HEK293 (cell line): ENCODE results near the gene ZNF236.

Experiments used
- CTCF ChIA-PET: fragments of 350-600 bp; formaldehyde crosslinking; extraction: SDS; loops from one replicate; lab custom pipeline; 2021; ENCODE audit warnings: antibody characterized with exemption; lab: Yijun Ruan, JAX
- POLR2A ChIA-PET: fragments of 300-600 bp; formaldehyde crosslinking; extraction: SDS; loops from one replicate; lab custom pipeline; 2020; ENCODE audit warnings: antibody characterized with exemption, inconsistent platforms; lab: Yijun Ruan, JAX
- H3K27ac ChIP-seq: fragments of 200-500 bp; sonication (Bioruptor generic); 2 replicates; pipeline ENCODE4 v1.5.1; 2014; ENCODE audit warnings: low read depth, low read length, control low read depth, inconsistent platforms; ENCODE audit errors: extremely low read depth
- H3K36me3 ChIP-seq, 2 experiments: fragments of 200-500 bp in 1 of 2; sonication (Bioruptor generic) in 1 of 2; 1 replicate in 1 of 2; 2 replicates in 1 of 2; pipeline ENCODE4 v1.5.1; 2014 to 2017; ENCODE audit warnings: inconsistent platforms in 2 of 2, low read length in 2 of 2; ENCODE audit not compliant: control insufficient read depth in 2 of 2, insufficient read depth in 1 of 2
- H3K4me1 ChIP-seq: fragments of 200-500 bp; sonication (Bioruptor generic); 2 replicates; pipeline ENCODE4 v1.5.1; 2014; ENCODE audit warnings: mild to moderate bottlenecking, low read length, inconsistent platforms; ENCODE audit not compliant: control insufficient read depth, insufficient read depth
- H3K4me3 ChIP-seq: 2 replicates; pipeline ENCODE4 v1.5.1; 2011; ENCODE audit warnings: low read depth, mild to moderate bottlenecking, control low read depth, low read length, moderate library complexity
- H3K9me3 ChIP-seq: fragments of 200-500 bp; sonication (Bioruptor generic); 2 replicates; pipeline ENCODE4 v1.5.1; 2014; ENCODE audit warnings: low read depth, low read length, inconsistent platforms; ENCODE audit not compliant: control insufficient read depth, insufficient read depth
- BCL11B ChIP-seq: fragments of 450-650 bp; formaldehyde crosslinking; IDR thresholded peaks from 2 replicates; pipeline ENCODE4 v1.5.1; 2016; ENCODE audit warnings: low read depth, missing biosample characterization, missing genetic modification characterization
- BCL6B ChIP-seq: fragments of 450-650 bp; formaldehyde crosslinking; IDR thresholded peaks from 2 replicates; pipeline ENCODE4 v1.5.1; 2017; ENCODE audit warnings: missing biosample characterization, missing genetic modification characterization
- CTCF ChIP-seq: fragments of 450-650 bp; formaldehyde crosslinking; IDR thresholded peaks from 2 replicates; pipeline ENCODE4 v1.5.1; 2016; ENCODE audit warnings: missing biosample characterization, missing genetic modification characterization
- SCRT2 ChIP-seq: fragments of 450-650 bp; formaldehyde crosslinking; IDR thresholded peaks from 2 replicates; pipeline ENCODE4 v1.5.1; 2016; ENCODE audit warnings: missing biosample characterization, missing genetic modification characterization
- SP2 ChIP-seq: fragments of 450-650 bp; formaldehyde crosslinking; IDR thresholded peaks from 2 replicates; pipeline ENCODE4 v1.5.1; 2016; ENCODE audit warnings: missing biosample characterization, missing genetic modification characterization
- SP7 ChIP-seq: fragments of 450-650 bp; formaldehyde crosslinking; IDR thresholded peaks from 2 replicates; pipeline ENCODE4 v1.5.1; 2016; ENCODE audit warnings: missing biosample characterization, missing genetic modification characterization
- WT1 ChIP-seq: fragments of 450-650 bp; formaldehyde crosslinking; IDR thresholded peaks from 2 replicates; pipeline ENCODE4 v1.5.1; 2016; ENCODE audit warnings: missing biosample characterization, missing genetic modification characterization
- ZFP3 ChIP-seq: fragments of 450-650 bp; formaldehyde crosslinking; IDR thresholded peaks from 2 replicates; pipeline ENCODE4 v1.5.1; 2016; ENCODE audit warnings: low read depth, missing biosample characterization, missing genetic modification characterization
- ZNF121 ChIP-seq: fragments of 450-650 bp; formaldehyde crosslinking; IDR thresholded peaks from 2 replicates; pipeline ENCODE4 v1.5.1; 2016; ENCODE audit warnings: missing biosample characterization, missing genetic modification characterization
- ZNF133 ChIP-seq: fragments of 450-650 bp; formaldehyde crosslinking; IDR thresholded peaks from 2 replicates; pipeline ENCODE4 v1.5.1; 2016; ENCODE audit warnings: missing biosample characterization, missing genetic modification characterization
- ZNF140 ChIP-seq: fragments of 450-650 bp; formaldehyde crosslinking; IDR thresholded peaks from 2 replicates; pipeline ENCODE4 v1.5.1; 2016; ENCODE audit warnings: missing biosample characterization, missing genetic modification characterization
- ZNF184 ChIP-seq: fragments of 450-650 bp; IDR thresholded peaks from 2 replicates; pipeline ENCODE4 v1.5.1; 2018; ENCODE audit warnings: missing biosample characterization, mild to moderate bottlenecking, missing genetic modification characterization
- ZNF19 ChIP-seq: fragments of 450-650 bp; formaldehyde crosslinking; IDR thresholded peaks from 2 replicates; pipeline ENCODE4; 2016; ENCODE audit warnings: missing biosample characterization, missing genetic modification characterization, low read depth
- ZNF223 ChIP-seq: fragments of 450-650 bp; formaldehyde crosslinking; IDR thresholded peaks from 2 replicates; pipeline ENCODE4 v1.5.1; 2016; ENCODE audit warnings: missing biosample characterization, missing genetic modification characterization
- ZNF280D ChIP-seq: fragments of 450-650 bp; formaldehyde crosslinking; IDR thresholded peaks from 2 replicates; pipeline ENCODE4 v1.5.1; 2016; ENCODE audit warnings: missing biosample characterization, missing genetic modification characterization
- ZNF354C ChIP-seq: fragments of 450-650 bp; formaldehyde crosslinking; IDR thresholded peaks from 2 replicates; pipeline ENCODE4 v1.5.1; 2016; ENCODE audit warnings: missing biosample characterization, missing genetic modification characterization, low read depth, borderline replicate concordance
- ZNF391 ChIP-seq: fragments of 450-650 bp; formaldehyde crosslinking; IDR thresholded peaks from 2 replicates; pipeline ENCODE4 v1.5.1; 2016; ENCODE audit warnings: low read depth, missing biosample characterization, missing genetic modification characterization, borderline replicate concordance
- ZNF561 ChIP-seq: fragments of 450-650 bp; IDR thresholded peaks from 2 replicates; pipeline ENCODE4 v1.5.1; 2018; ENCODE audit warnings: missing biosample characterization, missing genetic modification characterization, borderline replicate concordance
- ZNF624 ChIP-seq: fragments of 450-650 bp; formaldehyde crosslinking; IDR thresholded peaks from 2 replicates; pipeline ENCODE4 v1.5.1; 2017; ENCODE audit warnings: missing biosample characterization, missing genetic modification characterization
- ZNF645 ChIP-seq: fragments of 450-650 bp; formaldehyde crosslinking; IDR thresholded peaks from 2 replicates; pipeline ENCODE4; 2016; ENCODE audit warnings: missing biosample characterization, missing genetic modification characterization
- ZNF776 ChIP-seq: fragments of 450-650 bp; formaldehyde crosslinking; IDR thresholded peaks from 2 replicates; pipeline ENCODE4 v1.5.0; 2017; ENCODE audit warnings: missing biosample characterization, missing genetic modification characterization, borderline replicate concordance
- ZNF785 ChIP-seq: fragments of 450-650 bp; formaldehyde crosslinking; IDR thresholded peaks from 2 replicates; pipeline ENCODE4 v1.5.1; 2016; ENCODE audit warnings: missing biosample characterization, missing genetic modification characterization
- ZNF837 ChIP-seq: fragments of 450-650 bp; formaldehyde crosslinking; IDR thresholded peaks from 2 replicates; pipeline ENCODE4 v1.5.1; 2016; ENCODE audit warnings: missing biosample characterization, missing genetic modification characterization

Gene ZNF236

GRCh38 chr18:76994086-76994654 lies 171.8 kb downstream of the ZNF236 start (continued):
- TF ChIP-seq ZNF280D (tag by site-specific recombination) = no peak

- Histone ChIP-seq H3K4me3 (no peak overlapping the region), H3K36me3 (no peaks in the 10 kb centered on the region), H3K4me1 (peaks cover 4% of the 10 kb centered on the region), H3K27ac (no peak overlapping the region), H3K9me3 (no peaks in the 10 kb centered on the region)
- TF ChIP-seq ZNF223 (tag by site-specific recombination) = no peak
- TF ChIP-seq ZNF837 = no peak
- TF ChIP-seq ZNF785 (tag by site-specific recombination) = no peak
- ChIA-PET CTCF (interaction anchor here (0.7 to 2.3 kb wide), 2 partner anchors 12 to 73 kb away, joined by 3 to 14 read pairs; no protein-coding TSS in a partner anchor), POLR2A (no interaction called here)
These were observed 173.5 kb downstream of the ZNF236 start for GRCh38 chr18:76995896-76996295.

GRCh38 chr18:76996429-76996828 lies 174.1 kb downstream of the ZNF236 start:
- Histone ChIP-seq H3K4me3 (no peak overlapping the region), H3K4me1 (peaks cover 4% of the 10 kb centered on the region), H3K27ac (no peak overlapping the region), H3K36me3 (no peaks in the 10 kb centered on the region), H3K9me3 (no peaks in the 10 kb centered on the region)
- TF ChIP-seq WT1 (no peak), BCL11B (tag by site-specific recombination) (no peak), SP2 (tag by site-specific recombination) (no peak), ZNF624 (tag by site-specific recombination) (no peak), ZNF184 (tag by site-specific recombination) (no peak), SCRT2 (no peak), ZNF19 (tag by site-specific recombination) (no peak), ZNF354C (tag by site-specific recombination) (no peak), ZNF391 (tag by site-specific recombination) (no peak), SP7 (no peak), ZNF140 (tag by site-specific recombination) (no peak), ZNF561 (no peak)
- CTCF ChIA-PET = interaction anchor here (0.7 to 2.3 kb wide), 5 partner anchors 12 to 654 kb away, joined by 3 to 14 read pairs (median 5); no protein-coding TSS in a partner anchor
- POLR2A ChIA-PET = no interaction called here

- ChIA-PET POLR2A (no interaction called here), CTCF (interaction anchor here (0.5 to 3.5 kb wide), 7 partner anchors 9 to 653 kb away, joined by 3 to 40 read pairs (median 14); no protein-coding TSS in a partner anchor)
- H3K27ac ChIP-seq = no peak overlapping the region
- no peak overlapping the region for H3K4me3 ChIP-seq
- H3K4me1 ChIP-seq = peaks cover 4% of the 10 kb centered on the region
- H3K36me3 ChIP-seq = no peaks in the 10 kb centered on the region
- H3K9me3 ChIP-seq = no peaks in the 10 kb centered on the region
- TF ChIP-seq ZNF776 (tag by site-specific recombination) (no peak), BCL6B (tag by site-specific recombination) (no peak), ZNF133 (tag by site-specific recombination) (no peak), ZFP3 (no peak), CTCF (tag by site-specific recombination) (no peak), ZNF645 (tag by site-specific recombination) (no peak), ZNF121 (no peak)
These were observed 175.8 kb downstream of the ZNF236 start for GRCh38 chr18:76997951-76998808.
